ENCODE results near the gene MIPOL1. TPM values are rescaled to one million over a fixed set of nuclear protein-coding genes. Genes with fewer than 3 reads are reported as not detected.

The MIPOL1 gene
- total and polyA plus RNA-seq, 2 of the 13 experiments (the other 11 are each of a cell fraction or from before 2014, with no cell fraction given), result 8.6 to 34.2 TPM

DNA sequence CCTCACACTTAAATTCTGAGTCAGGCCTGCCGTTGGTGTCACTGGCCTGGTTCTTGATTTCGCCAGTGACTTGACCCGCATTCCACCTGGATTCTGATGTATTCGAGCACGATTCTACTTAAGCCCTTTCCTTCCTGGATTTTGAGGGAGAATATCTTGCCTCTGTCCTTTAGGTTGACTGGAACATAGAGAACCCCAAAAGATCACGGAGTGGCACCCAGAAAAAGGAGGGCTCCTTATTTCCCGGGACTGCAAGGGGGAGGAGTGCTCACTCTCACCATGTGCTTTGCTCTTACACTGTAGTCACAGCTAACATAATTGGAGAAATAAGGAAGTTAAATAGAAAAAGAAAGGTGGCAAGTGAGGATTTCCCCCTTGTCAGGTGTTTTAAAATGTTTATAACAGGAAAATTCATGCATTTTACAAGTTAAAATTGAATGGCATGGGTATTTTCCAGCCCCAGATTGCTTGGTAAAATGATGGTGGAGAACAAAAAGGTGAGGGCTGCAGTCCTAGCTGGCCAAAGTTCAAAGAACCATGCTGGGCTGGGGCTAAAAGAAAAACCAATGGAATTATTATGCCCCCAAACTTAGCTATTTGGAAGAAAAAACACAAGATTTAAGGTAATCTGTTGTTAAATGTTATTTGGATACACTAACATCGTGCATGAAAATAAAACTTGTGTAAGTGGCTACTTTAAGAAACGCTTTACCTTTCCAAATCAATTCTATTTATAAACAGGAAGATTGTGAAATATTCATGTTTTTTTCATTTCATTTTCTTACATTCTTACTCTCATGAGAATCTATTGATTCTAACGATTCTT, 388.4 kb downstream of the MIPOL1 start (continued):
- TF ChIP-seq, protein P1, sequence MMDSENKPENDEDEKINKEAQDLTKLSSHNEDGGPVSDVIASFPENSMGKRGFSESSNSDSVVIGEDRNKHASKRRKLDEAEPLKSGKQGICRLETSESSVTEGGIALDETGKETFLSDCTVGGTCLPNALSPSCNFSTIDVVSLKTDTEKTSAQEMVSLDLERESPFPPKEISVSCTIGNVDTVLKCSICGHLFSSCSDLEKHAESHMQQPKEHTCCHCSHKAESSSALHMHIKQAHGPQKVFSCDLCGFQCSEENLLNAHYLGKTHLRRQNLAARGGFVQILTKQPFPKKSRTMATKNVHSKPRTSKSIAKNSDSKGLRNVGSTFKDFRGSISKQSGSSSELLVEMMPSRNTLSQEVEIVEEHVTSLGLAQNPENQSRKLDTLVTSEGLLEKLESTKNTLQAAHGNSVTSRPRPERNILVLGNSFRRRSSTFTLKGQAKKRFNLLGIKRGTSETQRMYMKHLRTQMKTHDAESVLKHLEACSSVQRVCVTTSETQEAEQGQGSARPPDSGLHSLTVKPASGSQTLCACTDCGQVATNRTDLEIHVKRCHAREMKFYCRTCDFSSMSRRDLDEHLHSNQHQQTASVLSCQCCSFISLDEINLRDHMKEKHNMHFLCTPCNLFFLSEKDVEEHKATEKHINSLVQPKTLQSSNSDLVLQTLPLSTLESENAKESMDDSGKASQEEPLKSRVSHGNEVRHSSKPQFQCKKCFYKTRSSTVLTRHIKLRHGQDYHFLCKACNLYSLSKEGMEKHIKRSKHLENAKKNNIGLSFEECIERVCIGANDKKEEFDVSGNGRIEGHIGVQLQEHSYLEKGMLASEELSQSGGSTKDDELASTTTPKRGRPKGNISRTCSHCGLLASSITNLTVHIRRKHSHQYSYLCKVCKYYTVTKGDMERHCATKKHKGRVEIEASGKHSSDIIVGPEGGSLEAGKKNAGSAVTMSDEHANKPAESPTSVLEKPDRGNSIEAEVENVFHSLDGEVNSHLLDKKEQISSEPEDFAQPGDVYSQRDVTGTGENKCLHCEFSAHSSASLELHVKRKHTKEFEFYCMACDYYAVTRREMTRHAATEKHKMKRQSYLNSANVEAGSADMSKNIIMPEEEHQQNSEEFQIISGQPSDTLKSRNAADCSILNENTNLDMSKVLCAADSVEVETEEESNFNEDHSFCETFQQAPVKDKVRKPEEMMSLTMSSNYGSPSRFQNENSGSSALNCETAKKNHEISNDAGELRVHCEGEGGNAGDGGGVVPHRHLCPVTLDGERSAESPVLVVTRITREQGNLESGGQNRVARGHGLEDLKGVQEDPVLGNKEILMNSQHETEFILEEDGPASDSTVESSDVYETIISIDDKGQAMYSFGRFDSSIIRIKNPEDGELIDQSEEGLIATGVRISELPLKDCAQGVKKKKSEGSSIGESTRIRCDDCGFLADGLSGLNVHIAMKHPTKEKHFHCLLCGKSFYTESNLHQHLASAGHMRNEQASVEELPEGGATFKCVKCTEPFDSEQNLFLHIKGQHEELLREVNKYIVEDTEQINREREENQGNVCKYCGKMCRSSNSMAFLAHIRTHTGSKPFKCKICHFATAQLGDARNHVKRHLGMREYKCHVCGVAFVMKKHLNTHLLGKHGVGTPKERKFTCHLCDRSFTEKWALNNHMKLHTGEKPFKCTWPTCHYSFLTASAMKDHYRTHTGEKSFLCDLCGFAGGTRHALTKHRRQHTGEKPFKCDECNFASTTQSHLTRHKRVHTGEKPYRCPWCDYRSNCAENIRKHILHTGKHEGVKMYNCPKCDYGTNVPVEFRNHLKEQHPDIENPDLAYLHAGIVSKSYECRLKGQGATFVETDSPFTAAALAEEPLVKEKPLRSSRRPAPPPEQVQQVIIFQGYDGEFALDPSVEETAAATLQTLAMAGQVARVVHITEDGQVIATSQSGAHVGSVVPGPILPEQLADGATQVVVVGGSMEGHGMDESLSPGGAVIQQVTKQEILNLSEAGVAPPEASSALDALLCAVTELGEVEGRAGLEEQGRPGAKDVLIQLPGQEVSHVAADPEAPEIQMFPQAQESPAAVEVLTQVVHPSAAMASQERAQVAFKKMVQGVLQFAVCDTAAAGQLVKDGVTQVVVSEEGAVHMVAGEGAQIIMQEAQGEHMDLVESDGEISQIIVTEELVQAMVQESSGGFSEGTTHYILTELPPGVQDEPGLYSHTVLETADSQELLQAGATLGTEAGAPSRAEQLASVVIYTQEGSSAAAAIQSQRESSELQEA (CRISPR knock-in tag; IDR thresholded peaks at IDR 0.05; ENCODE audit: not compliant biosample characterization), result no peak
- TF ChIP-seq ZFP36L2 (CRISPR knock-in tag; IDR thresholded peaks at IDR 0.05), result no peak
- TF ChIP-seq XRCC5 (optimal IDR thresholded peaks at IDR 0.05; ENCODE audit: low read length), result no peak
- TF ChIP-seq, protein P2, sequence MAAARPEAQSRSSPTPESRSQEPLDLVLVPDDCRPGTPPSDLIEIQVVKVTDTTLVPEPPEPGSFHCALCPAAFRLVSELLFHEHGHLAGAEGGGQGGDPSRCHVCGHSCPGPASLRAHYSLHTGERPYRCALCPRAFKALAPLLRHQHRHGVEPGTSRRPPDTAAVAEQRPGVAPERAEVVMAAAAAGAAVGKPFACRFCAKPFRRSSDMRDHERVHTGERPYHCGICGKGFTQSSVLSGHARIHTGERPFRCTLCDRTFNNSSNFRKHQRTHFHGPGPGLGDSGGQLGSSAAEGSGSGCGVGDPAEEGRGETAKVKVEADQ (CRISPR knock-in tag; IDR thresholded peaks at IDR 0.05; ENCODE audit: borderline replicate concordance), result no peak; the same call in 1 of the 2 replicates
- TF ChIP-seq RFX5 (IDR thresholded peaks at IDR 0.05; ENCODE audit: low read depth, low read length), result no peak
- no peak for TF ChIP-seq NR2F2 (IDR thresholded peaks at IDR 0.05; ENCODE audit: borderline replicate concordance, low read depth)
- TF ChIP-seq ZNF557 (CRISPR knock-in tag; IDR thresholded peaks at IDR 0.05), result no peak
- no peak for TF ChIP-seq NCOA5 (CRISPR knock-in tag; IDR thresholded peaks at IDR 0.05)
- peak; percentile 11; the same call in 1 of the 2 replicates for TF ChIP-seq NCOA2 (CRISPR knock-in tag; IDR thresholded peaks at IDR 0.05)
- TF ChIP-seq SNAI1 (CRISPR knock-in tag; IDR thresholded peaks at IDR 0.05; ENCODE audit: borderline replicate concordance), result 0 out of 2 replicates have a peak, but pooled peaks have one; percentile 36
- no peak for TF ChIP-seq ZNF329 (CRISPR knock-in tag; IDR thresholded peaks at IDR 0.05; ENCODE audit: low read depth)
- 0 out of 2 replicates have a peak, but pooled peaks have one; percentile 58 for TF ChIP-seq BRCA1 (CRISPR knock-in tag; IDR thresholded peaks at IDR 0.05)
- TF ChIP-seq, protein P3, sequence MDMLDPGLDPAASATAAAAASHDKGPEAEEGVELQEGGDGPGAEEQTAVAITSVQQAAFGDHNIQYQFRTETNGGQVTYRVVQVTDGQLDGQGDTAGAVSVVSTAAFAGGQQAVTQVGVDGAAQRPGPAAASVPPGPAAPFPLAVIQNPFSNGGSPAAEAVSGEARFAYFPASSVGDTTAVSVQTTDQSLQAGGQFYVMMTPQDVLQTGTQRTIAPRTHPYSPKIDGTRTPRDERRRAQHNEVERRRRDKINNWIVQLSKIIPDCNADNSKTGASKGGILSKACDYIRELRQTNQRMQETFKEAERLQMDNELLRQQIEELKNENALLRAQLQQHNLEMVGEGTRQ (IDR thresholded peaks at IDR 0.05; ENCODE audit: low read depth, low read length), result no peak
- TF ChIP-seq, protein P3 (CRISPR knock-in tag; IDR thresholded peaks at IDR 0.05; ENCODE audit: borderline replicate concordance), result 0 out of 2 replicates have a peak, but pooled peaks have one; percentile 27
- no peak for TF ChIP-seq CCAR2 (optimal IDR thresholded peaks at IDR 0.05; ENCODE audit: low read depth, low read length)
- TF ChIP-seq ZNF605 (CRISPR knock-in tag; IDR thresholded peaks at IDR 0.05), result no peak
- 0 out of 2 replicates have a peak, but pooled peaks have one; percentile 4 for TF ChIP-seq ZNF335 (CRISPR knock-in tag; IDR thresholded peaks at IDR 0.05)
